ENCODE measurements around the gene ATP11A.

The ATP11A gene

GRCh38 chr13:112896736-112897602 lies 207.1 kb downstream of the ATP11A start:
- no peak for DNase-seq

GRCh38 chr13:112897603-112897955 lies 207.7 kb downstream of the ATP11A start:
- DNase-seq, result no peak

- no peak for DNase-seq
Observed at GRCh38 chr13:112897956-112898620, 208.2 kb downstream of the ATP11A start.

- no peak for DNase-seq
Observed at GRCh38 chr13:112898621-112899280, 208.9 kb downstream of the ATP11A start.

GRCh38 chr13:112899281-112900225 lies 209.7 kb downstream of the ATP11A start:
- DNase-seq, result no peak

GRCh38 chr13:112900226-112900600 lies 210.4 kb downstream of the ATP11A start:
- DNase-seq, result no peak

- no peak for DNase-seq
Observed at GRCh38 chr13:112900691-112901091, 210.9 kb downstream of the ATP11A start.

- DNase-seq, result no peak
Observed at GRCh38 chr13:112902101-112902651, 212.3 kb downstream of the ATP11A start.

- no peak for DNase-seq
Observed at GRCh38 chr13:112902669-112903068, 212.8 kb downstream of the ATP11A start.

GRCh38 chr13:112903071-112903577 lies 213.3 kb downstream of the ATP11A start:
- no peak for DNase-seq

GRCh38 chr13:112903606-112904195 lies 213.9 kb downstream of the ATP11A start:
- DNase-seq, result peak; percentile 92 to 94

- DNase-seq, result no peak
Observed at GRCh38 chr13:112904436-112904960, 214.7 kb downstream of the ATP11A start.

GRCh38 chr13:112905086-112905485 lies 215.2 kb downstream of the ATP11A start:
- DNase-seq, result no peak

- DNase-seq, result no peak
Observed at GRCh38 chr13:112905619-112905989, 215.8 kb downstream of the ATP11A start.

GRCh38 chr13:112905990-112906641 lies 216.3 kb downstream of the ATP11A start:
- peak; percentile 83 to 89 for DNase-seq

- no peak for DNase-seq
Observed at GRCh38 chr13:112907286-112907685, 217.4 kb downstream of the ATP11A start.

GRCh38 chr13:112907871-112908331 lies 218.1 kb downstream of the ATP11A start:
- no peak for DNase-seq

- DNase-seq, result no peak
Observed at GRCh38 chr13:112908342-112908741, 218.5 kb downstream of the ATP11A start.

- no peak for DNase-seq
Observed at GRCh38 chr13:112910016-112910415, 220.2 kb downstream of the ATP11A start.

GRCh38 chr13:112910616-112911280 lies 220.9 kb downstream of the ATP11A start:
- DNase-seq, result no peak

All from NCI-H187 (cell line).